K562 (cell line): ENCODE data around the gene BMP8B. TPM values are rescaled to one million over a fixed set of nuclear protein-coding genes. Genes with fewer than 3 reads are reported as not detected.

Experiments
- ATAC-seq: fragments of 200-7000 bp; cut with Tn5 transposase; 3 replicates; pipeline ENCODE4 v1.9.1; 2020; ENCODE audit warnings: moderate library complexity
- BruUV-seq: library from RNA; stranded (reverse); fragments of 400-500 nt; replicated peaks from 2 replicates; lab custom pipeline; 2021; lab: Mats Ljungman, UMichigan
- CTCF ChIA-PET: fragments of 300-600 bp; formaldehyde crosslinking; extraction: SDS; loops from one replicate; lab custom pipeline; 2021; ENCODE audit warnings: low intra/inter-chr PET ratio; lab: Yijun Ruan, JAX
- POLR2A ChIA-PET: fragments of 300-600, 350-650 bp; sonication (Branson Sonifier 250); formaldehyde crosslinking; extraction: SDS; loops from one replicate; lab custom pipeline; 2021; ENCODE audit warnings: antibody characterized with exemption, inconsistent platforms; lab: Yijun Ruan, JAX
- DNase-seq, 4 experiments: peaks; one replicate each; pipeline versions ENCODE4 v3.0.0 to v3.0.0-alpha.2; 2011 to 2018; ENCODE audit warnings: low spot score in 3 of 4, mixed read lengths in 3 of 4; ENCODE audit errors: extremely low read depth in 1 of 4
- FAIRE-seq: peaks from 2 replicates; lab custom pipeline; 2011; peaks lifted over from hg19 to GRCh38; lab: Jason Lieb, UNC
- H2AFZ ChIP-seq: 2 replicates; pipeline ENCODE4 v1.6.0; 2011; ENCODE audit warnings: low read depth, low read length, control low read depth, inconsistent platforms
- H3K27ac ChIP-seq: fragments of 200-600 bp; 3 replicates; pipeline ENCODE4 v1.8.0; 2011; ENCODE audit warnings: low read depth, mild to moderate bottlenecking, control low read depth, inconsistent platforms, low read length, moderate library complexity, mixed read lengths; ENCODE audit errors: extremely low read depth
- H3K27me3 ChIP-seq, 2 experiments: fragments of 300-600 bp in 1 of 2; 2 replicates in 1 of 2; 3 replicates in 1 of 2; pipeline versions ENCODE4 v1.6.0 to v1.8.0; 2011; ENCODE audit warnings: inconsistent platforms in 2 of 2, low read length in 2 of 2, mild to moderate bottlenecking in 1 of 2, mixed read lengths in 1 of 2, moderate library complexity in 1 of 2; ENCODE audit not compliant: control insufficient read depth in 2 of 2, insufficient read depth in 2 of 2
- H3K36me3 ChIP-seq: fragments of 300-600 bp; 3 replicates; pipeline ENCODE4 v1.8.0; 2011; ENCODE audit warnings: mild to moderate bottlenecking, low read length, inconsistent platforms; ENCODE audit not compliant: control insufficient read depth, insufficient read depth
- H3K4me1 ChIP-seq, 2 experiments: fragments of 200-600 bp in 1 of 2; replicated peaks in 1 of 2; 2 replicates in 1 of 2; 3 replicates in 1 of 2; pipeline versions ENCODE4 v1.5.1 to v1.8.0; 2011; ENCODE audit warnings: inconsistent platforms in 2 of 2, low read length in 2 of 2, mild to moderate bottlenecking in 1 of 2, mixed read lengths in 1 of 2, moderate library complexity in 1 of 2; ENCODE audit not compliant: control insufficient read depth in 2 of 2, insufficient read depth in 2 of 2
- H3K4me2 ChIP-seq: 2 replicates; pipeline ENCODE4 v1.6.1; 2011; ENCODE audit warnings: low read length, control low read depth, inconsistent platforms, mixed read lengths; ENCODE audit not compliant: insufficient read depth
- H3K4me3 ChIP-seq: fragments of 200-600 bp; sonication (generic), shearing (Covaris generic); 2 replicates; pipeline ENCODE4 v1.5.1; 2016; ENCODE audit warnings: control low read depth, inconsistent platforms
- H3K79me2 ChIP-seq: fragments of 200-600 bp; 3 replicates; pipeline ENCODE4 v1.8.0; 2011; ENCODE audit warnings: low read length, inconsistent platforms; ENCODE audit not compliant: control insufficient read depth, insufficient read depth
- H3K9ac ChIP-seq, 2 experiments: 2 replicates each; pipeline versions ENCODE4 v1.6.0 to v1.6.1; 2011; ENCODE audit warnings: low read depth in 2 of 2, low read length in 2 of 2, control low read depth in 1 of 2, inconsistent platforms in 1 of 2, mild to moderate bottlenecking in 1 of 2, mixed read lengths in 1 of 2; ENCODE audit not compliant: insufficient read depth in 1 of 2
- H3K9me1 ChIP-seq: one replicate; pipeline ENCODE4 v1.6.0; 2011; ENCODE audit warnings: inconsistent platforms, mild to moderate bottlenecking, low read length, moderate library complexity; ENCODE audit not compliant: control insufficient read depth, insufficient read depth
- H3K9me3 ChIP-seq: replicated peaks from 2 replicates; pipeline ENCODE4 v1.5.1; 2011; ENCODE audit warnings: low read depth, low read length, inconsistent platforms; ENCODE audit not compliant: control insufficient read depth, insufficient read depth
- H4K20me1 ChIP-seq: replicated peaks from 2 replicates; pipeline ENCODE4 v1.6.1; 2011; ENCODE audit warnings: low read length, inconsistent platforms, mixed read lengths; ENCODE audit not compliant: control insufficient read depth, insufficient read depth
- RBM14 ChIP-seq: fragments of 200-400 bp; formaldehyde crosslinking; IDR thresholded peaks from 2 replicates; pipeline ENCODE4 v1.6.1; 2018; ENCODE audit warnings: low read depth, mild to moderate bottlenecking, low read length, moderate library complexity, borderline replicate concordance; ENCODE audit not compliant: insufficient read depth
- RFX5 ChIP-seq: IDR thresholded peaks from 2 replicates; pipeline ENCODE4 v1.6.1; 2011; ENCODE audit warnings: low read depth, mild to moderate bottlenecking, improper control_type of control experiment, low read length
- SRF ChIP-seq, 2 experiments: fragments of 250-450, 450-650 bp in 1 of 2; sonication (Bioruptor Pico) in 1 of 2; sonication (generic) in 1 of 2; formaldehyde crosslinking; IDR thresholded peaks; 2 replicates each; pipeline versions ENCODE4 v1.5.0 to v1.5.1; 2020 to 2022; ENCODE audit warnings: mild to moderate bottlenecking in 1 of 2, missing genetic modification reagents in 1 of 2
- TAF9B ChIP-seq: fragments of 450-650 bp; IDR thresholded peaks from 2 replicates; pipeline ENCODE4 v1.6.1; 2018; ENCODE audit warnings: mild to moderate bottlenecking; ENCODE audit not compliant: partially characterized antibody
- WGBS: fragments of 100-300 bp; shearing (Covaris generic); methylation state at CpG from one replicate; pipeline ENCODE4 v1.1.6; 2016; ENCODE audit warnings: low coverage, mixed read lengths; ENCODE audit not compliant: insufficient coverage; ENCODE audit errors: missing lambda C conversion rate; 5-methylcytosine and 5-hydroxymethylcytosine counted together
- in situ Hi-C: fragments of 300-500 bp; cut with MboI; formaldehyde crosslinking; loops from 4 replicates; pipeline ENCODE4 v1.15.0; 2018; ENCODE audit warnings: inconsistent platforms, mixed read lengths
- intact Hi-C: fragments of 100-400 bp; cut with micrococcal nuclease; formaldehyde crosslinking; loops from 2 replicates; pipeline ENCODE4 v1.14.2; 2022
- polyA plus RNA-seq, 8 experiments: library from polyadenylated mRNA; depleted of rRNA in 4 of 8; stranded (reverse) in 5 of 8; unstranded in 3 of 8; fragments of >200 nt; fragmentation: Nextera tagmentation in 2 of 8; fragmentation: Illumina TruSeq in 1 of 8; extraction: Ambion mirVana in 2 of 8; extraction: Trizol in 1 of 8; gene quantifications; 2 replicates each; pipeline versions ENCODE4 v1.2.1 to v1.2.3, GENCODE V29; 2011 to 2014; ENCODE audit warnings: inconsistent platforms in 1 of 8, missing spikeins in 1 of 8
- total RNA-seq, 7 experiments: library from RNA; depleted of rRNA in 6 of 7; stranded (reverse); fragments of >200 nt in 6 of 7; fragmentation: Illumina TruSeq in 2 of 7; extraction: Trizol in 2 of 7; gene quantifications; 2 replicates each; pipeline versions ENCODE4 v1.2.1 to v1.2.3, GENCODE V29; 2011 to 2021; ENCODE audit warnings: low replicate concordance in 1 of 7

BMP8B gene
- total and polyA plus RNA-seq, 9 of the 15 experiments (the other 6 are each of a cell fraction or from before 2014, with no cell fraction given) = 0.03 to 0.33 (median 0.14) TPM

- H3K79me2 ChIP-seq = no peaks in the 10 kb centered on the region
- no TSS peak for BruUV-seq
- H3K9me1 ChIP-seq = no peaks in the 10 kb centered on the region
- H3K36me3 ChIP-seq = no peaks in the 10 kb centered on the region
- 37% methylated on average over 22 of the region's 22 CpGs for WGBS
- CTCF ChIA-PET = interaction anchor here (0.6 kb wide), 1 partner anchor 173 kb away, joined by 4 read pairs; no protein-coding TSS in a partner anchor
- H3K27ac ChIP-seq = no peak overlapping the region
- no peak for FAIRE-seq
- no peak overlapping the region for H3K9ac ChIP-seq
- no peak overlapping the region for H3K4me2 ChIP-seq
- no peak for ATAC-seq
- H2AFZ ChIP-seq = no peak overlapping the region
- intact Hi-C loops (loop anchor here (5.0 kb wide), 2 partner anchors 98 to 213 kb away; no protein-coding TSS in a partner anchor), in situ Hi-C loops (no loop called here)
- H4K20me1 ChIP-seq = 0 out of 2 replicates have a peak, but pooled peaks cover 4% of the 10 kb centered on the region
- H3K4me1 ChIP-seq = peaks cover 7 to 11% of the 10 kb centered on the region in 2 experiments; a peak in 4 of 5 replicates
- no peak overlapping the region for H3K4me3 ChIP-seq
- peaks cover 0 to 11% of the 10 kb centered on the region in 2 experiments; a peak in 2 of 5 replicates for H3K27me3 ChIP-seq
- no peak for DNase-seq
- TF ChIP-seq RFX5 (no peak), RBM14 (no peak), TAF9B (no peak), SRF (CRISPR knock-in tag; IDR thresholded peaks at IDR 0.05) (no peak)
- POLR2A ChIA-PET = interaction anchor here (0.6 to 2.2 kb wide), 8 partner anchors 10 to 1814 kb away, joined by 3 to 12 read pairs (median 4); partner anchors contain the start of gene FHL3
- H3K9me3 ChIP-seq = no peaks in the 10 kb centered on the region
Measured at GRCh38 chr1:39819091-39819812, 30.6 kb upstream of the BMP8B start.
